Esophagus mucosa (tissue), 1 donor: ENCODE results near the gene AEBP2. TPM values are rescaled to one million over a fixed set of nuclear protein-coding genes. Genes with fewer than 3 reads are reported as not detected.

Experiments used
- ATAC-seq: fragments of 200-7000 bp; cut with Tn5 transposase; one replicate; pipeline ENCODE4 v1.9.1; 2020
- total RNA-seq: library from RNA; stranded (reverse); gene quantifications from one replicate; pipeline ENCODE4 v1.2.4, GENCODE V29; 2023
- donor health status: DM: yes; HTN: yes; CAD: no.

AEBP2 gene
- total RNA-seq, 1 donor from 2014 or later, result 38.4 TPM

GRCh38 chr12:19561411-19561961 lies 122.2 kb downstream of the AEBP2 start:
- ATAC-seq, result no peak
